ENCODE data around the gene S100A9.

S100A9 gene

GRCh38 chr1:153343040-153343681 lies 14.5 kb upstream of the S100A9 start:
- Histone ChIP-seq H3K4me3 (IDR thresholded peaks at IDR 0.05; ENCODE audit: insufficient read depth, low read depth, low read length) (no peak overlapping the region), H3K4me2 (peak overlapping the region; percentile 72), H4K20me1 (ENCODE audit: insufficient read depth) (no peaks in the 10 kb centered on the region), H2AFZ (ENCODE audit: low read depth) (peak overlapping the region; percentile 61), H3K79me2 (ENCODE audit: insufficient read depth, low read depth) (0 out of 2 replicates have a peak, but pooled peaks cover 8% of the 10 kb centered on the region), H3K4me1 (ENCODE audit: low read depth, poor library complexity, severe bottlenecking) (peaks cover 65% of the 10 kb centered on the region), H3K27ac (peak overlapping the region; percentile 89), H3K27me3 (ENCODE audit: insufficient read depth, low read depth) (no peaks in the 10 kb centered on the region), H3K36me3 (ENCODE audit: insufficient read depth) (no peaks in the 10 kb centered on the region), H3K9ac (peak overlapping the region; percentile 65)
- no peak for TF ChIP-seq CTCF (conservative IDR thresholded peaks at IDR 0.05; ENCODE audit: low read depth, low read length)

GRCh38 chr1:153343811-153344717 lies 13.6 kb upstream of the S100A9 start:
- H3K4me3 ChIP-seq (IDR thresholded peaks at IDR 0.05; ENCODE audit: insufficient read depth, low read depth, low read length): peak overlapping the region; percentile 70

GRCh38 chr1:153344718-153345025 lies 13.0 kb upstream of the S100A9 start:
- H3K27ac ChIP-seq: peak overlapping the region; percentile 89
- peak overlapping the region; percentile 61 for H2AFZ ChIP-seq (ENCODE audit: low read depth)
- peak overlapping the region; percentile 65 for H3K9ac ChIP-seq
- H3K79me2 ChIP-seq (ENCODE audit: insufficient read depth, low read depth): 0 out of 2 replicates have a peak, but pooled peaks cover 8% of the 10 kb centered on the region
- H3K27me3 ChIP-seq (ENCODE audit: insufficient read depth, low read depth): no peaks in the 10 kb centered on the region
- H4K20me1 ChIP-seq (ENCODE audit: insufficient read depth): no peaks in the 10 kb centered on the region
- no peak overlapping the region for H3K4me3 ChIP-seq (IDR thresholded peaks at IDR 0.05; ENCODE audit: insufficient read depth, low read depth, low read length)
- H3K4me2 ChIP-seq: peak overlapping the region; percentile 72
- TF ChIP-seq CTCF (conservative IDR thresholded peaks at IDR 0.05; ENCODE audit: low read depth, low read length): no peak
- peaks cover 65% of the 10 kb centered on the region for H3K4me1 ChIP-seq (ENCODE audit: low read depth, poor library complexity, severe bottlenecking)
- H3K36me3 ChIP-seq (ENCODE audit: insufficient read depth): no peaks in the 10 kb centered on the region

More at GRCh38 chr1:153343811-153344717, 13.6 kb upstream of the S100A9 start:
- no peaks in the 10 kb centered on the region for H4K20me1 ChIP-seq (ENCODE audit: insufficient read depth)
- H3K27me3 ChIP-seq (ENCODE audit: insufficient read depth, low read depth): no peaks in the 10 kb centered on the region
- H3K4me1 ChIP-seq (ENCODE audit: low read depth, poor library complexity, severe bottlenecking): peaks cover 65% of the 10 kb centered on the region
- H3K79me2 ChIP-seq (ENCODE audit: insufficient read depth, low read depth): 0 out of 2 replicates have a peak, but pooled peaks cover 8% of the 10 kb centered on the region
- no peaks in the 10 kb centered on the region for H3K36me3 ChIP-seq (ENCODE audit: insufficient read depth)
- H3K9ac ChIP-seq: peak overlapping the region; percentile 65
- H2AFZ ChIP-seq (ENCODE audit: low read depth): peak overlapping the region; percentile 61
- 0 out of 2 replicates have a peak, but pooled peaks have one; percentile 10 for TF ChIP-seq CTCF (conservative IDR thresholded peaks at IDR 0.05; ENCODE audit: low read depth, low read length)
- peak overlapping the region; percentile 89 for H3K27ac ChIP-seq
- H3K4me2 ChIP-seq: peak overlapping the region; percentile 72

GRCh38 chr1:153345187-153346076 lies 12.2 kb upstream of the S100A9 start:
- H3K27ac ChIP-seq: peak overlapping the region; percentile 89
- no peak for TF ChIP-seq CTCF (conservative IDR thresholded peaks at IDR 0.05; ENCODE audit: low read depth, low read length)
- H3K4me3 ChIP-seq (IDR thresholded peaks at IDR 0.05; ENCODE audit: insufficient read depth, low read depth, low read length): no peak overlapping the region
- peak overlapping the region; percentile 61 for H2AFZ ChIP-seq (ENCODE audit: low read depth)
- 0 out of 2 replicates have a peak, but pooled peaks cover 8% of the 10 kb centered on the region for H3K79me2 ChIP-seq (ENCODE audit: insufficient read depth, low read depth)
- peak overlapping the region; percentile 72 for H3K4me2 ChIP-seq
- H3K27me3 ChIP-seq (ENCODE audit: insufficient read depth, low read depth): no peaks in the 10 kb centered on the region
- no peaks in the 10 kb centered on the region for H3K36me3 ChIP-seq (ENCODE audit: insufficient read depth)
- no peaks in the 10 kb centered on the region for H4K20me1 ChIP-seq (ENCODE audit: insufficient read depth)
- peak overlapping the region; percentile 65 for H3K9ac ChIP-seq
- H3K4me1 ChIP-seq (ENCODE audit: low read depth, poor library complexity, severe bottlenecking): peaks cover 65% of the 10 kb centered on the region

Data from KMS-11 (cell line).